Measurements from ENCODE around the gene ETFA.

GRCh38 chr15:76333309-76333708 is 22.0 kb upstream of the ETFA start:
- TF ChIP-seq CTCF (conservative IDR thresholded peaks at IDR 0.05; ENCODE audit: low read length) (no peak), EZH2phosphoT487 (IDR thresholded peaks at IDR 0.05; ENCODE audit: borderline replicate concordance, low read depth, low read length) (no peak)

All from OCI-LY7 (cell line).